ENCODE measurements around the gene GGA2.

GGA2 gene

DNA sequence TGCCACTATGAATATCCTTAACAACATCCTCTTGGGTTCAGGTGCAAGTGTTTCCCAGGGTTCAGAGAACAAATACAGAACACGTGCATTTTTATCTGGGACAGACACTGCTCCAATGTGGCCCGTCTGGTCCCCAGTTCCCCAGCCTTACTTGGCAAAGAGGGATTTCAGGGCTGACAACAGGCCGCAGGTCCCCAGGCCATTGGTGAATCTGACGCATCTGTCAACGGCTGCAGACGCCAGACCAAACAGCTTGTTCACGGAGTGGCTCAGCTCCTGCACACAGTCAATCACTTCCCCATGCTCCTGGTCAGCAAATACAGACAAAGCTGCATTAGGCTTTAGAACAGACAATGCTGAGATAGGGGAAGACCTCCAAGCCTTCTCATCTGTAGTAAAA lies 93.5 kb downstream of the GGA2 start:
- no peak for DNase-seq (ENCODE audit: low read depth)

DNA sequence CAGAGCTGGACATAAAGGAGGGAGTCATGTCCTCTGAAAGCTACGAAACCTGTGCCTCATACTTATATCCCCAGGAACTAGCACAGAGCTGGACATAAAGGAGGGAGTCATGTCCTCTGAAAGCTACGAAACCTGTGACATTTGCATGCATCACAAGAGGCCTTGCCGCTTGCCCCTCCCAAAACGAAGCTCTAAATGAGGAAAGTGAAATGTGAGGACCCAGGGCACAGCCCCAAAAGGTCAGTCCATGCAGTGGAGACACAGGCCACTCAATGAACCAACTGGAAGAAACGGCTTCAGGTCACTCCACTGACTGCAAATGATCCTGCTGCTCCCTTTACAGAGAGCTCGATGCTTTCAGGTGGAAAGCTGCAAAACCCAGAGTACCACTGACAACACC lies 95.6 kb downstream of the GGA2 start:
- DNase-seq (ENCODE audit: low read depth), result no peak

Data from ELR (cell line).